ENCODE measurements around the gene DNAJB7.

DNA sequence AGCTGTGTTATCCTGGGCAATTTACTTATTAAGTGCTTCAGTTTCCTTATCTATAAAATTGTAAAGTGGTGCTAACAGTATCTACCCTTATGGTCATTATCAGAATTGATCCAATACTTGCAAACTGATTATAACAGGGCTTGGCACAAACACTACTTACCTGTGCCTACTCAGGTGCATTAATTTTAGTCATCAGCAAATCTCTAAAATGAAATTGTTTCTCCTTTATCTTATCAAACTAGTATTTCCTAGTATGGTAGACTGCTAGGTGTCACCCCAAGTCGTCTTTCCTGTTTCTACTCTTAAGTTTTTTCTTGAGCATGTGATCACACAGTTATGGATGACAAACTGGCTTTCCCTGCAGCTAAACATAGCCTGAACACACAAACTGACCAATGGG lies 38.5 kb downstream of the DNAJB7 start:
- TF ChIP-seq, protein P1, sequence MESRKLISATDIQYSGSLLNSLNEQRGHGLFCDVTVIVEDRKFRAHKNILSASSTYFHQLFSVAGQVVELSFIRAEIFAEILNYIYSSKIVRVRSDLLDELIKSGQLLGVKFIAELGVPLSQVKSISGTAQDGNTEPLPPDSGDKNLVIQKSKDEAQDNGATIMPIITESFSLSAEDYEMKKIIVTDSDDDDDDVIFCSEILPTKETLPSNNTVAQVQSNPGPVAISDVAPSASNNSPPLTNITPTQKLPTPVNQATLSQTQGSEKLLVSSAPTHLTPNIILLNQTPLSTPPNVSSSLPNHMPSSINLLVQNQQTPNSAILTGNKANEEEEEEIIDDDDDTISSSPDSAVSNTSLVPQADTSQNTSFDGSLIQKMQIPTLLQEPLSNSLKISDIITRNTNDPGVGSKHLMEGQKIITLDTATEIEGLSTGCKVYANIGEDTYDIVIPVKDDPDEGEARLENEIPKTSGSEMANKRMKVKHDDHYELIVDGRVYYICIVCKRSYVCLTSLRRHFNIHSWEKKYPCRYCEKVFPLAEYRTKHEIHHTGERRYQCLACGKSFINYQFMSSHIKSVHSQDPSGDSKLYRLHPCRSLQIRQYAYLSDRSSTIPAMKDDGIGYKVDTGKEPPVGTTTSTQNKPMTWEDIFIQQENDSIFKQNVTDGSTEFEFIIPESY (IDR thresholded peaks at IDR 0.05): no peak
- TF ChIP-seq, protein P2, sequence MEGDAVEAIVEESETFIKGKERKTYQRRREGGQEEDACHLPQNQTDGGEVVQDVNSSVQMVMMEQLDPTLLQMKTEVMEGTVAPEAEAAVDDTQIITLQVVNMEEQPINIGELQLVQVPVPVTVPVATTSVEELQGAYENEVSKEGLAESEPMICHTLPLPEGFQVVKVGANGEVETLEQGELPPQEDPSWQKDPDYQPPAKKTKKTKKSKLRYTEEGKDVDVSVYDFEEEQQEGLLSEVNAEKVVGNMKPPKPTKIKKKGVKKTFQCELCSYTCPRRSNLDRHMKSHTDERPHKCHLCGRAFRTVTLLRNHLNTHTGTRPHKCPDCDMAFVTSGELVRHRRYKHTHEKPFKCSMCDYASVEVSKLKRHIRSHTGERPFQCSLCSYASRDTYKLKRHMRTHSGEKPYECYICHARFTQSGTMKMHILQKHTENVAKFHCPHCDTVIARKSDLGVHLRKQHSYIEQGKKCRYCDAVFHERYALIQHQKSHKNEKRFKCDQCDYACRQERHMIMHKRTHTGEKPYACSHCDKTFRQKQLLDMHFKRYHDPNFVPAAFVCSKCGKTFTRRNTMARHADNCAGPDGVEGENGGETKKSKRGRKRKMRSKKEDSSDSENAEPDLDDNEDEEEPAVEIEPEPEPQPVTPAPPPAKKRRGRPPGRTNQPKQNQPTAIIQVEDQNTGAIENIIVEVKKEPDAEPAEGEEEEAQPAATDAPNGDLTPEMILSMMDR (IDR thresholded peaks at IDR 0.05 in 2 of 3, conservative IDR thresholded peaks at IDR 0.05 in 1 of 3; ENCODE audit: control insufficient read depth in 2 of 3, extremely low read depth in 1 of 3, insufficient read depth in 1 of 3, low read depth in 3 of 3, low read length in 3 of 3): no peak
- TF ChIP-seq EZH2 (IDR thresholded peaks at IDR 0.05; ENCODE audit: borderline replicate concordance, control insufficient read depth, low read depth, low read length) (no peak), NR2C2 (IDR thresholded peaks at IDR 0.05; ENCODE audit: borderline replicate concordance, control insufficient read depth, insufficient read length, low read depth) (no peak), YY1 (IDR thresholded peaks at IDR 0.05; ENCODE audit: low read depth, low read length) (no peak), CHD2 (IDR thresholded peaks at IDR 0.05; ENCODE audit: borderline replicate concordance, low read depth, low read length) (no peak)
